K562 (cell line): ENCODE measurements around the gene PSMG3. TPM values are rescaled to one million over a fixed set of nuclear protein-coding genes. Genes with fewer than 3 reads are reported as not detected.

ENCODE experiments used
- ATAC-seq: fragments of 200-7000 bp; cut with Tn5 transposase; 3 replicates; pipeline ENCODE4 v1.9.1; 2020; ENCODE audit warnings: moderate library complexity
- Bru-seq: library from RNA; stranded (reverse); fragments of 400-500 nt; gene quantifications from one replicate; lab custom pipeline; 2021; lab: Mats Ljungman, UMichigan
- BruChase-seq, 2 experiments: library from RNA; stranded (reverse); fragments of 400-500 nt; gene quantifications; one replicate each; lab custom pipeline; 2021; lab: Mats Ljungman, UMichigan
- BruUV-seq: library from RNA; stranded (reverse); fragments of 400-500 nt; replicated peaks from 2 replicates; lab custom pipeline; 2021; lab: Mats Ljungman, UMichigan
- CTCF ChIA-PET: fragments of 300-600 bp; formaldehyde crosslinking; extraction: SDS; loops from one replicate; lab custom pipeline; 2021; ENCODE audit warnings: low intra/inter-chr PET ratio; lab: Yijun Ruan, JAX
- POLR2A ChIA-PET: fragments of 300-600, 350-650 bp; sonication (Branson Sonifier 250); formaldehyde crosslinking; extraction: SDS; loops from one replicate; lab custom pipeline; 2021; ENCODE audit warnings: antibody characterized with exemption, inconsistent platforms; lab: Yijun Ruan, JAX
- DNase-seq, 4 experiments: peaks; one replicate each; pipeline versions ENCODE4 v3.0.0 to v3.0.0-alpha.2; 2011 to 2018; ENCODE audit warnings: low spot score in 3 of 4, mixed read lengths in 3 of 4; ENCODE audit errors: extremely low read depth in 1 of 4
- FAIRE-seq: peaks from 2 replicates; lab custom pipeline; 2011; peaks lifted over from hg19 to GRCh38; lab: Jason Lieb, UNC
- H2AFZ ChIP-seq: 2 replicates; pipeline ENCODE4 v1.6.0; 2011; ENCODE audit warnings: low read depth, low read length, control low read depth, inconsistent platforms
- H3K27ac ChIP-seq: fragments of 200-600 bp; 3 replicates; pipeline ENCODE4 v1.8.0; 2011; ENCODE audit warnings: low read depth, mild to moderate bottlenecking, control low read depth, inconsistent platforms, low read length, moderate library complexity, mixed read lengths; ENCODE audit errors: extremely low read depth
- H3K27me3 ChIP-seq, 2 experiments: fragments of 300-600 bp in 1 of 2; 2 replicates in 1 of 2; 3 replicates in 1 of 2; pipeline versions ENCODE4 v1.6.0 to v1.8.0; 2011; ENCODE audit warnings: inconsistent platforms in 2 of 2, low read length in 2 of 2, mild to moderate bottlenecking in 1 of 2, mixed read lengths in 1 of 2, moderate library complexity in 1 of 2; ENCODE audit not compliant: control insufficient read depth in 2 of 2, insufficient read depth in 2 of 2
- H3K36me3 ChIP-seq: fragments of 300-600 bp; 3 replicates; pipeline ENCODE4 v1.8.0; 2011; ENCODE audit warnings: mild to moderate bottlenecking, low read length, inconsistent platforms; ENCODE audit not compliant: control insufficient read depth, insufficient read depth
- H3K4me1 ChIP-seq, 2 experiments: fragments of 200-600 bp in 1 of 2; replicated peaks in 1 of 2; 2 replicates in 1 of 2; 3 replicates in 1 of 2; pipeline versions ENCODE4 v1.5.1 to v1.8.0; 2011; ENCODE audit warnings: inconsistent platforms in 2 of 2, low read length in 2 of 2, mild to moderate bottlenecking in 1 of 2, mixed read lengths in 1 of 2, moderate library complexity in 1 of 2; ENCODE audit not compliant: control insufficient read depth in 2 of 2, insufficient read depth in 2 of 2
- H3K4me2 ChIP-seq: 2 replicates; pipeline ENCODE4 v1.6.1; 2011; ENCODE audit warnings: low read length, control low read depth, inconsistent platforms, mixed read lengths; ENCODE audit not compliant: insufficient read depth
- H3K4me3 ChIP-seq: fragments of 200-600 bp; sonication (generic), shearing (Covaris generic); 2 replicates; pipeline ENCODE4 v1.5.1; 2016; ENCODE audit warnings: control low read depth, inconsistent platforms
- H3K79me2 ChIP-seq: fragments of 200-600 bp; 3 replicates; pipeline ENCODE4 v1.8.0; 2011; ENCODE audit warnings: low read length, inconsistent platforms; ENCODE audit not compliant: control insufficient read depth, insufficient read depth
- H3K9ac ChIP-seq, 2 experiments: 2 replicates each; pipeline versions ENCODE4 v1.6.0 to v1.6.1; 2011; ENCODE audit warnings: low read depth in 2 of 2, low read length in 2 of 2, control low read depth in 1 of 2, inconsistent platforms in 1 of 2, mild to moderate bottlenecking in 1 of 2, mixed read lengths in 1 of 2; ENCODE audit not compliant: insufficient read depth in 1 of 2
- H3K9me1 ChIP-seq: one replicate; pipeline ENCODE4 v1.6.0; 2011; ENCODE audit warnings: inconsistent platforms, mild to moderate bottlenecking, low read length, moderate library complexity; ENCODE audit not compliant: control insufficient read depth, insufficient read depth
- H3K9me3 ChIP-seq: replicated peaks from 2 replicates; pipeline ENCODE4 v1.5.1; 2011; ENCODE audit warnings: low read depth, low read length, inconsistent platforms; ENCODE audit not compliant: control insufficient read depth, insufficient read depth
- H4K20me1 ChIP-seq: replicated peaks from 2 replicates; pipeline ENCODE4 v1.6.1; 2011; ENCODE audit warnings: low read length, inconsistent platforms, mixed read lengths; ENCODE audit not compliant: control insufficient read depth, insufficient read depth
- ARHGAP35 ChIP-seq: fragments of 450-650 bp; IDR thresholded peaks from 2 replicates; pipeline ENCODE4 v1.6.1; 2018; ENCODE audit not compliant: partially characterized antibody
- DPF2 ChIP-seq: fragments of 450-650 bp; IDR thresholded peaks from 2 replicates; pipeline ENCODE4 v1.6.1; 2016
- HCFC1 ChIP-seq: IDR thresholded peaks from 2 replicates; pipeline ENCODE4 v1.6.1; 2012; ENCODE audit warnings: low read depth, low read length, improper control_type of control experiment
- ILF3 ChIP-seq: fragments of 450-650 bp; IDR thresholded peaks from 2 replicates; pipeline ENCODE4 v1.6.1; 2018; ENCODE audit warnings: antibody characterized with exemption, mild to moderate bottlenecking, moderate library complexity, borderline replicate concordance
- MYNN ChIP-seq, 2 experiments: sonication (generic); formaldehyde crosslinking in 1 of 2; IDR thresholded peaks; 2 replicates each; pipeline versions ENCODE4 v1.5.0 to v1.6.1; 2016 to 2020; ENCODE audit warnings: antibody characterized with exemption in 1 of 2, missing genetic modification reagents in 1 of 2
- SP1 ChIP-seq: sonication (generic); formaldehyde crosslinking; IDR thresholded peaks from 2 replicates; pipeline ENCODE4 v1.8.1; 2022; ENCODE audit warnings: mild to moderate bottlenecking, missing genetic modification reagents
- TEAD4 ChIP-seq, 2 experiments: sonication (generic) in 1 of 2; formaldehyde crosslinking in 1 of 2; IDR thresholded peaks; 2 replicates each; pipeline versions ENCODE4 v1.6.1 to v1.8.0; 2012 to 2022; ENCODE audit warnings: borderline replicate concordance in 1 of 2, inconsistent platforms in 1 of 2, low read length in 1 of 2, mild to moderate bottlenecking in 1 of 2, missing genetic modification reagents in 1 of 2
- ZBTB7A ChIP-seq: IDR thresholded peaks from 2 replicates; pipeline ENCODE4 v1.6.1; 2011; ENCODE audit warnings: low read depth, mild to moderate bottlenecking, low read length, moderate library complexity, borderline replicate concordance; ENCODE audit not compliant: control insufficient read depth
- WGBS: fragments of 100-300 bp; shearing (Covaris generic); methylation state at CpG from one replicate; pipeline ENCODE4 v1.1.6; 2016; ENCODE audit warnings: low coverage, mixed read lengths; ENCODE audit not compliant: insufficient coverage; ENCODE audit errors: missing lambda C conversion rate; 5-methylcytosine and 5-hydroxymethylcytosine counted together
- in situ Hi-C: fragments of 300-500 bp; cut with MboI; formaldehyde crosslinking; loops from 4 replicates; pipeline ENCODE4 v1.15.0; 2018; ENCODE audit warnings: inconsistent platforms, mixed read lengths
- intact Hi-C: fragments of 100-400 bp; cut with micrococcal nuclease; formaldehyde crosslinking; loops from 2 replicates; pipeline ENCODE4 v1.14.2; 2022
- long read RNA-seq, 3 experiments: library from polyadenylated mRNA in 2 of 3; library from RNA in 1 of 3; unstranded in 2 of 3; stranded (forward) in 1 of 3; transcript quantifications; one replicate each; pipeline ENCODE4 v2.0.0, GENCODE V29; 2019 to 2022
- polyA minus RNA-seq, 3 experiments: library from RNA; depleted of rRNA, polyadenylated mRNA; stranded (reverse); fragments of >200 nt; gene quantifications; 2 replicates each; pipeline ENCODE4 v1.2.3, GENCODE V29; 2011
- polyA plus RNA-seq, 8 experiments: library from polyadenylated mRNA; depleted of rRNA in 4 of 8; stranded (reverse) in 5 of 8; unstranded in 3 of 8; fragments of >200 nt; fragmentation: Nextera tagmentation in 2 of 8; fragmentation: Illumina TruSeq in 1 of 8; extraction: Ambion mirVana in 2 of 8; extraction: Trizol in 1 of 8; gene quantifications; 2 replicates each; pipeline versions ENCODE4 v1.2.1 to v1.2.3, GENCODE V29; 2011 to 2014; ENCODE audit warnings: inconsistent platforms in 1 of 8, missing spikeins in 1 of 8
- total RNA-seq, 7 experiments: library from RNA; depleted of rRNA in 6 of 7; stranded (reverse); fragments of >200 nt in 6 of 7; fragmentation: Illumina TruSeq in 2 of 7; extraction: Trizol in 2 of 7; gene quantifications; 2 replicates each; pipeline versions ENCODE4 v1.2.1 to v1.2.3, GENCODE V29; 2011 to 2021; ENCODE audit warnings: low replicate concordance in 1 of 7
- TF ChIP-seq, protein P1 (sequence below), 3 experiments: fragments of 200-800 bp in 1 of 3; fragments of 250-450 bp in 1 of 3; fragments of 450-650 bp in 1 of 3; sonication (Bioruptor Pico) in 1 of 3; sonication (Bioruptor generic) in 1 of 3; formaldehyde crosslinking in 1 of 3; IDR thresholded peaks; 2 replicates each; pipeline versions ENCODE4 v1.6.1 to v1.8.0; 2016 to 2022; ENCODE audit warnings: mild to moderate bottlenecking in 2 of 3, missing genetic modification characterization in 2 of 3, missing compliant biosample characterization in 1 of 3, moderate library complexity in 1 of 3

PSMG3 gene, protein sequence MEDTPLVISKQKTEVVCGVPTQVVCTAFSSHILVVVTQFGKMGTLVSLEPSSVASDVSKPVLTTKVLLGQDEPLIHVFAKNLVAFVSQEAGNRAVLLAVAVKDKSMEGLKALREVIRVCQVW
- total RNA-seq (2011; cell fraction: chromatin; rRNA removed; ENCODE audit: low replicate concordance): 26.2 and 74.4 TPM in 2 replicates
- total RNA-seq (2011; cell fraction: nucleolus; rRNA removed): 89.7 and 92.9 TPM in 2 replicates
- total RNA-seq (2011; cell fraction: nucleoplasm; rRNA removed): 63.3 and 66.8 TPM in 2 replicates
- total RNA-seq (2014; rRNA removed) (122 and 132 TPM in 2 replicates), total RNA-seq (2014; rRNA removed; fragmentation: Illumina TruSeq; extraction: Trizol) (46.5 and 57.2 TPM in 2 replicates), total RNA-seq (2015; rRNA removed; fragmentation: Illumina TruSeq; extraction: Trizol) (81.5 and 83.4 TPM in 2 replicates), total RNA-seq (2021) (77.3 and 80.1 TPM in 2 replicates), polyA plus RNA-seq (2011; rRNA removed) (93.6 and 96.3 TPM in 2 replicates), polyA plus RNA-seq (2014; fragmentation: Illumina TruSeq; extraction: Trizol) (54.0 and 64.6 TPM in 2 replicates), polyA plus RNA-seq (2014; fragmentation: Nextera tagmentation; extraction: Ambion mirVana) (10 to 100 TPM; 34.8 to 55.3 TPM), polyA plus RNA-seq (2014; rRNA removed) (121 and 136 TPM in 2 replicates), polyA minus RNA-seq (2011; rRNA and poly(A)+ RNA removed) (20.1 and 30.9 TPM in 2 replicates), Bru-seq, nascent RNA (percentile 91 among the genes with signal in this experiment), BruChase-seq, experiment 1, labeled RNA remaining after a 2-hour chase (percentile 79 among the genes with signal in this experiment), BruChase-seq, experiment 2, labeled RNA remaining after a 6-hour chase (percentile 79 among the genes with signal in this experiment)
- 110 and 136 TPM in 2 replicates for polyA plus RNA-seq (2011; cell fraction: cytosol; rRNA removed)
- 144 and 158 TPM in 2 replicates for polyA plus RNA-seq (2011; cell fraction: nucleus; rRNA removed)
- 65.4 and 71.5 TPM in 2 replicates for polyA plus RNA-seq (2012)
- 22.6 and 24.3 TPM in 2 replicates for polyA minus RNA-seq (2011; cell fraction: cytosol; rRNA and poly(A)+ RNA removed)
- 12.3 and 13.9 TPM in 2 replicates for polyA minus RNA-seq (2011; cell fraction: nucleus; rRNA and poly(A)+ RNA removed)
- long read RNA-seq, experiment 1, transcript PSMG3-202 (2 exons, 1,391 nt): major isoform, 60 of 356 reads
- long read RNA-seq, experiment 1, transcript PSMG3-203 (3 exons, 774 nt): minor isoform, 23 of 356 reads
- long read RNA-seq, experiment 1, partial matches to known transcripts: 0 of 356 reads
- long read RNA-seq, experiment 1, other reads (novel, unspliced or antisense): 273 of 356 reads
- long read RNA-seq, experiment 2, transcript PSMG3-202 (2 exons, 1,391 nt): major isoform, 63 of 80 reads
- long read RNA-seq, experiment 2, transcript PSMG3-203 (3 exons, 774 nt): minor isoform, 5 of 80 reads
- long read RNA-seq, experiment 2, partial matches to known transcripts: 0 of 80 reads
- long read RNA-seq, experiment 2, other reads (novel, unspliced or antisense): 12 of 80 reads
- long read RNA-seq, experiment 3, transcript PSMG3-203 (3 exons, 774 nt): minor isoform, 17 of 59 reads
- long read RNA-seq, experiment 3, transcript PSMG3-202 (2 exons, 1,391 nt): major isoform, 33 of 59 reads
- long read RNA-seq, experiment 3, partial matches to known transcripts: 1 of 59 reads
- long read RNA-seq, experiment 3, other reads (novel, unspliced or antisense): 8 of 59 reads

DNA sequence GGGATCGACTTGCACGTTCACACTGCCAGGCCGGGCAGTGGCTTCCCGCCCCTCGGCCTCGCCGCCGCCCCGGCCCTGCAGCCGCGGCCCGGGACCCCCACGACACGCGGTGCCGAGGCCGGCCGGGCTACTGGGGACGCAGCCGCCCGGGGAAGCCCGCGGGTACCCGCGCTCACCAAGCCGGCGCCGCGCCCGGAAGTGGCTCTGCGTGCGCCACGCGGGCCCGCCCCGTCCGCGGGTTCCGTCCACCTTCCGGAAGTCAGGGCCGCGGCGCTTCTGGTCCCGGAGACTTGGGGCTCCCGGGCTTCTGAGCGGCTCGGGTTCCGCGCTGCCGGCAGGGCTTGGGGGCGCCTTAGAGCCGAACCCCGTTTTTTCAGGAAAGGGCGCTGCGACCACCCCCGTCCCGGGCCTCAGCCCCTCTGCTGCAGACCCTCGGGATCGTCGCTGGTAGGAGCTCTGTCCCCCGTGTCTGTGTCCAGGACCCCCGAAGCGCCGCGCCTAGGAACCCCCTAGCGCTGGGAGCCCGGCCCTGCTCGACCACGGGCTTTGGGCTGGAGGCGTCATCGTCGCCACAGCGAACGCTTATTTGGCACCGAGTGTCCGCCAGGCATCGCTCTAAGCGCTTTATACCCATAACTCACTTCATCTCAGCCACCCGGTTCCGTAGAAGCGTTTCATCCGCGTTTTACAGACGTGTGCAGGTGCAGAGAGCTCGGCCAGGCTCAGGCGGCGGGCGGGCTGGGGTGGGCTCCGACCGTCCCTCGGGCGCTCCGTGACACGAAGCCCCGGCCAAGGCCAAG lies at the start of gene PSMG3:
Gene PSMG3 (minus strand): TSS at position 200 of the 800 bp plus-strand sequence. CDS start 693 bp downstream, outside the sequence.
- H3K4me2 ChIP-seq: peak within 1 kb of the TSS; percentile 95
- peak within 1 kb of the TSS; percentile 96 for H2AFZ ChIP-seq
- BruUV-seq: TSS peak; percentile 49
- intact Hi-C loops (loop anchor here (10.0 kb wide), 1 partner anchor 635 kb away; no protein-coding TSS in a partner anchor), in situ Hi-C loops (no loop called here)
- FAIRE-seq (peak; percentile 23), DNase-seq (peak; percentile 92 to 94 (median 93)), ATAC-seq (peak; percentile 93)
- POLR2A ChIA-PET: interaction anchor here (1.1 kb wide), 1 partner anchor 54 kb away, joined by 3 read pairs; no protein-coding TSS in a partner anchor
- peak within 1 kb of the TSS; percentile 95 for H3K4me3 ChIP-seq
- H4K20me1 ChIP-seq: no peaks in the 10 kb centered on the region
- peaks cover 44% of the 10 kb centered on the region for H3K79me2 ChIP-seq
- H3K27ac ChIP-seq: peak within 1 kb of the TSS; percentile 95
- peaks cover 30% of the 10 kb centered on the region; the same call in 2 of the 3 replicates for H3K36me3 ChIP-seq
- peak within 1 kb of the TSS; percentile 97 to 99 for H3K9ac ChIP-seq
- no peaks in the 10 kb centered on the region for H3K9me1 ChIP-seq
- no peaks in the 10 kb centered on the region for H3K9me3 ChIP-seq
- no peaks in the 10 kb centered on the region for H3K27me3 ChIP-seq
- 1% methylated on average over 39 of the region's 95 CpGs for WGBS
- peaks cover 33 to 53% of the 10 kb centered on the region in 2 experiments; a peak in 4 of 5 replicates for H3K4me1 ChIP-seq
- CTCF ChIA-PET: interaction anchor here (0.6 to 1.6 kb wide), 2 partner anchors 66 to 599 kb away, joined by 4 to 5 read pairs; partner anchors contain the start of gene INTS1
- TF ChIP-seq TEAD4 (IDR thresholded peaks at IDR 0.05; ENCODE audit: low read length) (peak; percentile 32; the same call in 1 of the 2 replicates), TEAD4 (CRISPR knock-in tag; IDR thresholded peaks at IDR 0.05; ENCODE audit: borderline replicate concordance) (no peak), HCFC1 (peak; percentile 83), DPF2 (no peak), ARHGAP35 (no peak), ZBTB7A (peak; percentile 94), SP1 (CRISPR knock-in tag) (peak; percentile 90), MYNN (IDR thresholded peaks at IDR 0.05) (no peak), MYNN (CRISPR knock-in tag; IDR thresholded peaks at IDR 0.05) (no peak), ILF3 (peak; percentile 83; the same call in 1 of the 2 replicates)
- TF ChIP-seq, protein P1, sequence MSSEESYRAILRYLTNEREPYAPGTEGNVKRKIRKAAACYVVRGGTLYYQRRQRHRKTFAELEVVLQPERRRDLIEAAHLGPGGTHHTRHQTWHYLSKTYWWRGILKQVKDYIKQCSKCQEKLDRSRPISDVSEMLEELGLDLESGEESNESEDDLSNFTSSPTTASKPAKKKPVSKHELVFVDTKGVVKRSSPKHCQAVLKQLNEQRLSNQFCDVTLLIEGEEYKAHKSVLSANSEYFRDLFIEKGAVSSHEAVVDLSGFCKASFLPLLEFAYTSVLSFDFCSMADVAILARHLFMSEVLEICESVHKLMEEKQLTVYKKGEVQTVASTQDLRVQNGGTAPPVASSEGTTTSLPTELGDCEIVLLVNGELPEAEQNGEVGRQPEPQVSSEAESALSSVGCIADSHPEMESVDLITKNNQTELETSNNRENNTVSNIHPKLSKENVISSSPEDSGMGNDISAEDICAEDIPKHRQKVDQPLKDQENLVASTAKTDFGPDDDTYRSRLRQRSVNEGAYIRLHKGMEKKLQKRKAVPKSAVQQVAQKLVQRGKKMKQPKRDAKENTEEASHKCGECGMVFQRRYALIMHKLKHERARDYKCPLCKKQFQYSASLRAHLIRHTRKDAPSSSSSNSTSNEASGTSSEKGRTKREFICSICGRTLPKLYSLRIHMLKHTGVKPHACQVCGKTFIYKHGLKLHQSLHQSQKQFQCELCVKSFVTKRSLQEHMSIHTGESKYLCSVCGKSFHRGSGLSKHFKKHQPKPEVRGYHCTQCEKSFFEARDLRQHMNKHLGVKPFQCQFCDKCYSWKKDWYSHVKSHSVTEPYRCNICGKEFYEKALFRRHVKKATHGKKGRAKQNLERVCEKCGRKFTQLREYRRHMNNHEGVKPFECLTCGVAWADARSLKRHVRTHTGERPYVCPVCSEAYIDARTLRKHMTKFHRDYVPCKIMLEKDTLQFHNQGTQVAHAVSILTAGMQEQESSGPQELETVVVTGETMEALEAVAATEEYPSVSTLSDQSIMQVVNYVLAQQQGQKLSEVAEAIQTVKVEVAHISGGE (CRISPR knock-in tag; IDR thresholded peaks at IDR 0.05): peak; percentile 98 to 99 (median 98)
